ENCODE measurements around the gene IL6R.

Gene IL6R

GRCh38 chr1:154427173-154428139 is 22.3 kb downstream of the IL6R start:
- no peak for DNase-seq (ENCODE audit: low spot score)

GRCh38 chr1:154429118-154429517 is 24.0 kb downstream of the IL6R start:
- DNase-seq (ENCODE audit: low spot score) = no peak

DNA sequence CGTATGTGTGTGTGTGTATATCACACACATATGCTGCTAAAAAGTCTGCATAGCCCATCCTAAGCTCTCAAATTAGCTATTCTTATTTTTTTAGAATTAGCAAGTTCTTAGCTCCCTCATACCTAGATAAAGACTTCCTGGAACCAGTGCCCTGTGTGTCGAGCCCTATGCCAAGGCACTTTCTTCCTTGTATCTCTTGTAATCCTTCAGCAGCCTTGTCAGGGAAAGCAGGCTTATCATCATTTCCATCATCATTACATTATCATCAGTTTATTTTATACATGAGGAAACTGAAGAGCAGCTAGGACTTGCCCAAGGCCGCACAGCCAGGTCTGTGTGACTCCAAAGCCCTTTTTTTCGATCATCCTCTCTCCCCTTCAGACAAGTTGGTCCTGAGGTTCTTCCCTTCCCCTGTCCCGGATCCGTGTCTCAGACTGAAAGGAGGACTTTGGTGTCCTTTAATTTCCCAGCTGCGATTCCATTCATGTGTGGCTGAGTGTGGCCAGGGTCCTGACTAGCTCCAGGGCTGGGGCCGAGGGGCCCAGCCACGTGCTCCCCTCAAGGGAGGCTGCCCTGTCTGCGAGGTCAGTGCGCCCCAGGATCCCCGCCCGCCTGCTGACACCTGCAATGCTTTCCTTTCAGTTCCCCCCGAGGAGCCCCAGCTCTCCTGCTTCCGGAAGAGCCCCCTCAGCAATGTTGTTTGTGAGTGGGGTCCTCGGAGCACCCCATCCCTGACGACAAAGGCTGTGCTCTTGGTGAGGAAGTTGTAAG is 24.9 kb downstream of the IL6R start:
- DNase-seq (ENCODE audit: low spot score) = no peak

- no peak for DNase-seq (ENCODE audit: low spot score)
Observed at GRCh38 chr1:154430903-154431302, 25.8 kb downstream of the IL6R start.

DNA sequence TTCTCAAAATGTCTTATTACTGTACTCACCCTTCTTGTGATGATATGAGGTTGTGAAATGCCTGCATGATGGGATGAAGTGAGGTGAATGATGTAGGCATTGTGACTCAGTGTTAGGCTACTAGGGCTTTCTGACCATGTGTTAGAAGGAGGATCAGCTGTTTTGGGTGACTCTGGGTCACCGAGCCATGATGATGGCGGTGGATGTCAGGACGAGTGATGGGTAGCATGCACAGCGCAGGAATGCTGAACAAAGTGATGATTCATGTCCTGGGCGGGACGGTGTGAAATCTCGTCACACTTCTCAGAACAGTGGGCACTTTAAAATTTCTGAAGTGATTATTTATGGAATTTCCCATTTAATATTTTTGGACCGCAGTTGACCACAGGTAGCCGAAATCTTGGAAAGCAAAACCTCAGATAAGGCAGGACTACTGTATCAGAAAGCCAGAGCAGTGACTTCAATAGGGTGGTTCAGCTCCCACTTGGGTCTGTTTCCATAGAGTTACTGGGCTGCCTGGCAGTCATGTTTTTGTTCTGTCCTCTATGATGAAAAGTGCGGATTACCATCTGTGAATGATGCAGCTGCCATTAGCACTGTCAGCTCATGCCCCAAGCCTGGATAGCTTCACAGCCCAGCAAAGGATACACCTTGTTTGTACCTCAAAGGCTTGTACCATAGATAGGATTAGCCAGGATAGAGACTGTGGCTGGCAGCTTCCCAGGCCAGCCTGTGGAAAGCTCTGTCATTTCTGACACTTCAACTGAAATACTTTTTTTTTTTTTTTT is 26.6 kb downstream of the IL6R start:
- DNase-seq (ENCODE audit: low spot score) = no peak

GRCh38 chr1:154433161-154433764 is 28.1 kb downstream of the IL6R start:
- no peak for DNase-seq (ENCODE audit: low spot score)

DNA sequence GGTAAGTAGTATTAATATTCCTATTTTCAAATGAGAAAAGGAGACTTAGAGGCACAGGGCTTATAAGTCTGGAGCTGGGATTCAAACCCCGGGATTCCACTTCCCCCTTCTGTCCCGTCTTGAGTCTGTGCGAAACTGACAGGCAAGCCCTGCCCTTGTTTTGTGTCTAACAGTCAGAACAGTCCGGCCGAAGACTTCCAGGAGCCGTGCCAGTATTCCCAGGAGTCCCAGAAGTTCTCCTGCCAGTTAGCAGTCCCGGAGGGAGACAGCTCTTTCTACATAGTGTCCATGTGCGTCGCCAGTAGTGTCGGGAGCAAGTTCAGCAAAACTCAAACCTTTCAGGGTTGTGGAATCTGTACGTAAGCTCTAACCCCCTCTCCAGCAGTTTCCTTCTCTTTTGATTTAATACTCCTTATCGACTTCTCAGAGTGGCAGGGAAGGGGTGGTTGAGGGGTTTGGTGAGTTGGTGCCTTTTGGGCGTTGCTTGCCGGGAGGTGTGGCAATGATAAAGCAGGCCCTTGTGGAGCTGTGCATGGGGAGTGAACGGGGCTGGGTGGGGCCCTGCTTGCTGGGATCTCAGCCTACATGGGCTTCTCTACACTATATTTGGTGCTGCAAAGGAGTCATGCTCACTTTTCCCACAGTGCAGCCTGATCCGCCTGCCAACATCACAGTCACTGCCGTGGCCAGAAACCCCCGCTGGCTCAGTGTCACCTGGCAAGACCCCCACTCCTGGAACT is 29.4 kb downstream of the IL6R start:
- DNase-seq (ENCODE audit: low spot score) = no peak

DNA sequence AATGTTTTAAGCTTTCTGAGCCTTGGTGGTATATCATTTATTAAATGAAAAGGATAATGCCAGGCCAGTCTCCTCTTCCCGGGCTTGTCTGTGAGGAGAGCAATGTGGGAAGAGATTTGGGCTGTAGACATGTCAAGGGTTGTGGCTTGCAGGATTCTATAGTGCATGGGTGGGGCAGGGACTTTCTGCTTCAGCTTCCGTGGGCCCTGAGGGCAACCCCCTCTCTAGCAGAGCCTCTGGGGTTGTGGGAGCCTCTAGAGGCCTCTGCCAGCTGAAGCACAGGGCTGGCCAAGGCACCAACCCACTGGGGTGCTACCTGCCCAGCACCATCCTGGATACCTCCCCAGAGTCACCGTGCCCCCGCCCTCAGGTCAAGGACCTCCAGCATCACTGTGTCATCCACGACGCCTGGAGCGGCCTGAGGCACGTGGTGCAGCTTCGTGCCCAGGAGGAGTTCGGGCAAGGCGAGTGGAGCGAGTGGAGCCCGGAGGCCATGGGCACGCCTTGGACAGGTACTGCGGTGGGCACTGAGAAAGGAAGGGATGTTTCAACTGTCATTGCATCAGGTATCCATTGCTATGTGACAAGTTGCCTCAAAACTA is 30.6 kb downstream of the IL6R start:
- DNase-seq (ENCODE audit: low spot score) = no peak

DNA sequence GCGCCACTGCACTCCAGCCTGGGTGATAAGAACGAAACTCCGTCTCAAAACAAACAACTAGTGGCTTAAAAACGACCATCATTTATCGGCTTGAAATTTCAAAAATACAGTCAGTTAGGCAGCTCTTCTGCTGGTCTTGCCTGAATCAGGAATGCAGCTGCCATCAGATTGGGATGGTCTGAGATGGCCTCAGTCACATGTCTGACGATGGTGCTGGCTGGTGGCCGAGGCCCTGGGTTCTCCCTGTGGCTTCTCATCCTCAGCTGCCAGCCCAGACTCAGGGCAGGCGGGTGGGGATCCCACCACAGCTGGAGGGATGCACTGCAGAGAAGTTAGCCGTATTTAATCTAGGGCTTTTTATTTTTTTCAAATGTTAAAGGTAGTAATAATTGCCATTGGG is 31.3 kb downstream of the IL6R start:
- no peak for DNase-seq (ENCODE audit: low spot score)

GRCh38 chr1:154440036-154440804 is 35.1 kb downstream of the IL6R start:
- no peak for DNase-seq (ENCODE audit: low spot score)

- DNase-seq (ENCODE audit: low spot score) = no peak
Observed at GRCh38 chr1:154441241-154441888, 36.2 kb downstream of the IL6R start.

DNA sequence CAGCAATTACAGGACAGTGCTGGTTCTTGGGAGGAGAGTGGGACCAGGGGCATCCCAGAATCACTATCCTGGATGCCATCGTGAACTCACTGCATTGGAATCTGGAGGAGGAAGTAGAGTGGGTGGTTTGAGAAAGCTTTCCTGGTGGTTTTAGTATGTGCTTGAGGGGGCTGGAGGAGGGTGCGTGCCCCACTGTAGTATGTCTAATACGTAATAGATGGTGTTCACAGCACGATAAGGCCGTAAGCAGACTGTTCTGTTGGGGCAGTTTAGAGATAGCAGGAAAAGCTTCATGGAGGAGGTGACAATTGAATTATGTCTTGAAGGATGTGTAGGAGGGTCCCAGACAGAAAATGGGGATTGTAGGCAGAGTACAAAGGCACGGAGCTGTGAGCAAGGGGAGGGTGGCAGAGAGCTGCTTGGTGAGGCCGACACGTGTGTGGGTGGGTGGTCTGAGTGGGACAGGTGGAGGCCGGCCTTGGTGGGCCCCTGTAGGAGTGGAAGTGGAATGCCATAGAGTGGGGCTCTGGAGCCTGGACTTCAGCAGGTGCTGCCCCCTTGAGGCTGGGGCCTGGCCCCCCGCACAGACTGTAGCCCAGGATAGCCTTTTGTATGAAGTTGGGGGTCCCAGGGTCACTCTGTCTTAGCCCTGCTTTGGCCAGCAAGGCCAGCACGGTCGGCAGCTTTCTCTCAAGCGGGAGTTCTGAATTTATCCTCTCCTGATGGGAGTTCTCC is 37.0 kb downstream of the IL6R start:
- DNase-seq (ENCODE audit: low spot score) = no peak

DNA sequence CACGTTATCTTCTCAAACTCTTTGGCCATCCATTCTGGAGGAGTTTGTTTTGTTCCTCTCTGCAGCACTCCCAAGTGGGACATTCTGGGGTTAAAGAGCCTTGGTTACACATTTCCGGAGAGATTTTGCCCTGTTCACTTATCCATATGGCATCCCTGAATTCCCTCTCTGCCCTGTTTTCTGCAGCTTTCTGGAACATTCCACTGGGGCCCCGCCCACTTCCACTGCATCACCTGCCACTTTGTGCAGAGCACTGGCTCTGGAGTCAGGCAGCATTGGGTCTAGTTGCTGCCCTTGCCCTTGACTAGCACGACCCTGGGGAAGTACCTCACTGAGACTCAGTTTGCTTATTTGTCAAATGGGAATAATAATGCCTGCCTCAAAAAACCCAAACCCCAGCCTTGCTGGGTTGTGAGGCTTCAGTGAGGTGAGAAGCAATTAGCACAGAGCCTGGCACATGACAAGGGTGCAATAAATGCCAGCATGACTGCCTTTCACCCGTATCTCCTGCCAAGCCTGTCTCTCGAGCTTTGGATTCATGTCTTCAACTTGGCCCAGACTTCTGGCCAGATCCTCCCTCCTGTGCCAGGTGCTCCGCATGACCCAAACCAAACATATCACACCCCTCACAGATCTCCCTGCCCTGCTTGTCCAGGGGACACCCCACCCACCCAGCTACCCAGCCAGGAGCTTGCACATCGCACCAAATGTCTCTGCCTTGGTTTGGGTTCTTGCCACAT is 38.3 kb downstream of the IL6R start:
- DNase-seq (ENCODE audit: low spot score) = no peak

GRCh38 chr1:154445040-154445472 is 39.9 kb downstream of the IL6R start:
- DNase-seq (ENCODE audit: low spot score) = no peak

- no peak for DNase-seq (ENCODE audit: low spot score)
Observed at GRCh38 chr1:154446292-154446691, 41.1 kb downstream of the IL6R start.

DNA sequence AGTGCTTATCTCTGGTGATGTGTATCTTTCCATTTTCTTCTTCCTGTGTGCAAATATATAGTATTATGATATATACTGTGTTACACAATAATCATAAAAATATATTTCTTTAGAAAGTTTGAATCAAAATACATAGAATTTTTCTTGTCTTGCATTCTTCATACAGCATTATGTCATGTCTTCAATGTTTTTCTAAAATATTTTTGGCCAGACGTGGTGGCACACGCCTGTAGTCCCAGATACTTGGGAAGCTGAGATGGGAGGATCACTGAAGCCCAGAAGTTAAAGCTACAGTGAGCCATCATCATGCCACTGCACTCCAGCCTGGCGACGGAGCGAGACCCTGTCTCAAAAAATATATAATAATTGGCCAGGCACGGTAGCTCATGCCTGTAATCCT is 41.6 kb downstream of the IL6R start:
- no peak for DNase-seq (ENCODE audit: low spot score)

DNA sequence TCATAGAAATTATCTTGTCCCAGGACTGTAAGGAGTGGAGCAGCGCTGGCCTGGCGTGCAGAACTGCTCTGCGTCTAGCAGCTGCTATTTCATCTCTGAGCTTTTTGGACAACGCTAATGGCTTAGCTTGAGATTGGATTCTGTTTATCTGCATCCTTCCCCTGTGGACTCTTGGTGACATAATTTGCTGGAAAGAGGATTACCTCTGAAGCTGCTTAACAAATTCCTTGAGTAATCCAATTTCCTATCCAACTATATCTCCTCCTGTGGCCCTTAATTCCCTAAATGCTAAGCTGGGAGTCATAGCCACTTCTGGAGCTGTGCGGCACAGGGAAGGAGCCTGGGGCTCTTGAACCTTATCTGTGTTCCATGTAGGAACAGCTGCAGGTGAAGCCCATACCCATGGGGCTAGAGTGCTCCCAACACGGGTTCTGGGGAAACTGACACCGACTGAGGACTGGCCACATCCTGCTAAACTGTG is 43.2 kb downstream of the IL6R start:
- no peak for DNase-seq (ENCODE audit: low spot score)

- DNase-seq (ENCODE audit: low spot score) = no peak
Observed at GRCh38 chr1:154453161-154453560, 48.0 kb downstream of the IL6R start.
